HK-2 (cell line): ENCODE measurements around the gene CCDC87.
"Not testable (repeated sequence)": the region's sequence is repeated elsewhere in the genome, so short reads cannot be mapped to it uniquely, and the experiment has no call there.

Experiments
- DNase-seq: peaks from one replicate; pipeline ENCODE4 v3.0.0-alpha.2; 2018; ENCODE audit not compliant: unreplicated experiment

The CCDC87 gene

DNA sequence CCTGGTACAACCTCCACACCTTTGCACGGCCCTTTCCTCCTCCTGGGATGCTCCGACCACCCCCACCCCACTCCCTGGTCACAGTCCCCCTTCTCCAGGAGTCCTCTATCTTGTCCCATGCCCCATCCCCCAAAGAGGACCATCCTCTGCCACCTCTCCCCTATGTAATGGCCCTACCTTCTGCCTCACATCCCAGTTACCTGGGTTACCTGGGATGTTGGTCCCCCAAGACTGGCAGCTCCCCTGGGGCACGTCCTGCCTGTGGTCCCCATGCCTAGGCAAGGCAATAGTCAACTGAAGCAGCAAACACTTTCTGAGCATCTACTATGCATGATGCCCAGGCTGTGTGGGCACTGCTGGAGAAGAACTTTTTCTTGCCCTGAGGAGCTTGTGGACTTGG is 37.4 kb downstream of the CCDC87 start:
- DNase-seq = no peak

GRCh38 chr11:66554602-66555001 is 38.3 kb downstream of the CCDC87 start:
- DNase-seq = no peak

DNA sequence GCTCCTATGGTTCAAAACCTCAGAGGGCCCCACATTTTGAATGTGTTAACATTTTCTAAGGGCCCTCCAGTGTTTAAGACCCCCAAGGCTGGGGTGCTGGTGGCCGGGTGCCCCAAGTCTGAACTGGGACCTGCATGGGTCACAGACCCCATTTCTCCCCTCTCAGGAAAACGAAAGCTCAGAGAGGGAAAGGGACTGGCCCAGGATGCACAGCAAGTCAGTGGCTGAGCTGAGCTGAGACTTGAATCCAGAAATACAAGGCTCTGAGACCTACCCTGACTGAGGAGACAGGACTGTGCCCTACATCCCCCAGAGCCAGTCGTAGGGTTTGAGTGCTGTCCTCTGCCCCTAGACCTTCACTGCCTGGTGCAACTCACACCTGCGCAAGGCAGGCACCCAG is 42.0 kb downstream of the CCDC87 start:
- no peak for DNase-seq

- DNase-seq = no peak
Observed at GRCh38 chr11:66549696-66550095, 43.2 kb downstream of the CCDC87 start.

- no peak for DNase-seq
Observed at GRCh38 chr11:66548774-66549630, 43.9 kb downstream of the CCDC87 start.

GRCh38 chr11:66548041-66548440 is 44.8 kb downstream of the CCDC87 start:
- DNase-seq = no peak

DNA sequence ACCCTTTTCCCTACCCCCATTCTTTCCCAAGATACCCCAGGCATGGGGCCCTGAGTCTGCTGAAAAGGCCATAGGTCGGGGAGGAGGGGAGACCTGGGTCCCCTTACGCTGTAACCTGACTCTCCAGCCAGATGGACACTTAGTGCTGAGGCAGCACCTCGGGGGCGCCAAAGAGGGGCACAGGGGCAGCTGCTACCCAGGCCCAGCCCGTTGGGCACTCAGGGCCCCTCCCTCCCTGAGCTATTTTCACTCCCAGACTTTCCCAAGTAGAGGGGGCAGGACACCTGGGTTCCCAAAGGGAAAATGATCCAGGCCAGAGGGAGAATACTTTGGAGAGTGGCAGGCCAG is 45.2 kb downstream of the CCDC87 start:
- no peak for DNase-seq

DNA sequence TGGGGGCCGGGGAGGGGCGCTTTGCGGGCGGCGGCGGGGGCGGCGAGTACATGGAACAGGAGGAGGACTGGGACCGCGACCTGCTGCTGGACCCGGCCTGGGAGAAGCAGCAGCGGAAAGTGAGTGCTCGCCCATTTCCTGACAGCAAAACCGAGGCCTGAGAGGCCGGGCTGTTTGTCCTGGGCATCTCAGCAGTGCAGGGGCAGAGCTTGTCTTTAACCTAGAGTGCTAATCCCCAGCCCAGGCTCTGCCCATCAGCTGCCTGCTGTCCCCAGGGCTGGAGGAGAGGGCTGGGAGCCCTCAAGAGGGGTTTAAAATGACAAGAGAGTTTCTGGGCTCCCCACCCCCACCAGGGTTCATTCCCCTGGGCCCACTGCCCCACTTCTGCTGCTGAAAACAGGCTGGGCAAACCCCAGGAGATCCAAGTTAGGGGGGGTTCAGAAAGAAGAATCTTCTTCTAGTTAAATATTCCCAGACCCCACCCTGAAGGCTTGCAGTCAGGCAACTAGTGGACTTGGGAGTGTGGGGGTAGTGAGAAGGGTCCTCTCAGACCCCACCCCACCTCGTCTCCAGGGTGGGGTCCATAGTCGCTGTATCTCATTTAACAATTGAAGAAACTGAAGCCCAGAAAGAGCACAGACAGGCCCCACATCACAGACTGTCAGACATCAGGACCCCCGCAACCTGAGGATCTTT is 45.7 kb downstream of the CCDC87 start:
- no peak for DNase-seq

- no peak for DNase-seq
Observed at GRCh38 chr11:66546368-66546965, 46.4 kb downstream of the CCDC87 start, which contains the start of gene ACTN3. Gene ACTN3, plus strand, starts transcription at chr11:66546903. Its CDS starts 35 bp downstream, at chr11:66546938.

DNA sequence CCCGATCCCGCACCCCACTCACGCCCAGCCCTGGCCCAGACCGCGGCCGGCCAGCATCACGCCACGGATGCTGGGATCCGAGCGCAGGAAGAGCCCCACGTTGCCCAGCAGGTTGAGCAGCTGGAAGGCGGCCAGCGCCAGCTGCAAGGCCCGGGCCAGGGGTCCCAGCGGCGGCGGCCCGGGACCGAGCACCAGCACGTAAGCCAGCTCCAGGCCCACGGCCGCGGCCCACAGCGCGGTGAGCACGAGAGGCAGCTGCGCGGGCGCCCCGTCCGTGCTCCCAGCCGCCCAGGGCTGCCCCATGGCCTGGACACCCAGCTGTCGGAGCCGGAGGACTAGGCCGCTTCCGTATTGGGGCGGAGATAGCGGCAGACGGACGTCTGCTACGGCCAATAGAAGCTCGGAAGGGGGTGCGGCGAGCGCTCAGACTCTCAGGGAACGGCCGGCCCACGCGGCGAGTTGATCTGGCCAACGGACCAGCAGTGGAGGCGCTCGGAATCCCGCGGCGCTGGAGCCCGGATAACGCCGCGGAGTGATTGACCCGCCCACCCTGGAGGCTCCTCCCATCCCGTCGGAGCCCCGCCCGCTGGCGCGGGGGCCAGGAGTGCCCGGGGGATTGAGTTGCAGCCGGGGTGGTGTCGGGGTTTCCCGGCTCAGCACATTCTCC is 47.0 kb downstream of the CCDC87 start, which contains the start of gene ZDHHC24:
ZDHHC24 (minus strand) TSS at position 348 of the 667 bp plus-strand sequence; CDS start at position 303, 45 bp downstream.
- DNase-seq = peak; percentile 93

- not testable (repeated sequence) for DNase-seq
Observed at GRCh38 chr11:66544952-66545351, 47.9 kb downstream of the CCDC87 start.

- no peak for DNase-seq
Observed at GRCh38 chr11:66543263-66544107, 49.4 kb downstream of the CCDC87 start.

- DNase-seq = no peak
Observed at GRCh38 chr11:66542362-66542761, 50.5 kb downstream of the CCDC87 start.

- DNase-seq = no peak
Observed at GRCh38 chr11:66541892-66542291, 51.0 kb downstream of the CCDC87 start.

DNA sequence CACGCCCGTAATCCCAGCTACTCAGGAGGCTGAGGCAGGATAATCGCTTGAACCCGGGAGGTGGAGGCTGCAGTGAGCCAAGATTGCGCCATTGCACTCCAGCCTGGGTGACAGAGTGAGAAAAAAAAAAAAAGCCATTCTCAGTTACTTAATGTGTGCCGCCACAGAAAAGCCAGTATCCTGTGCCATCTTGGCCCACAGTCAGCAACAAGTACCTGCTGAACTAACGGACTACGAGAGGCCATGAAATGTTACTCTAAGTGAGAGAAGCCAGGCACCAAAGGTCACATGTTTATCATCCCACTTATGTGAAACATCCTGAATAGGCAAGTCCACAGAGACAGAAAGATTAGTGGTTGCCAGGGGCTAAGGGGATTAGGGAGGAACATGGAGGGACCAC is 52.3 kb downstream of the CCDC87 start:
- not testable (repeated sequence) for DNase-seq
